ENCODE results near the gene ATP6V1F. TPM values are rescaled to one million over a fixed set of nuclear protein-coding genes. Genes with fewer than 3 reads are reported as not detected.

ATP6V1F gene
- total RNA-seq, 1 experiment from 2014 or later: 115 TPM

DNA sequence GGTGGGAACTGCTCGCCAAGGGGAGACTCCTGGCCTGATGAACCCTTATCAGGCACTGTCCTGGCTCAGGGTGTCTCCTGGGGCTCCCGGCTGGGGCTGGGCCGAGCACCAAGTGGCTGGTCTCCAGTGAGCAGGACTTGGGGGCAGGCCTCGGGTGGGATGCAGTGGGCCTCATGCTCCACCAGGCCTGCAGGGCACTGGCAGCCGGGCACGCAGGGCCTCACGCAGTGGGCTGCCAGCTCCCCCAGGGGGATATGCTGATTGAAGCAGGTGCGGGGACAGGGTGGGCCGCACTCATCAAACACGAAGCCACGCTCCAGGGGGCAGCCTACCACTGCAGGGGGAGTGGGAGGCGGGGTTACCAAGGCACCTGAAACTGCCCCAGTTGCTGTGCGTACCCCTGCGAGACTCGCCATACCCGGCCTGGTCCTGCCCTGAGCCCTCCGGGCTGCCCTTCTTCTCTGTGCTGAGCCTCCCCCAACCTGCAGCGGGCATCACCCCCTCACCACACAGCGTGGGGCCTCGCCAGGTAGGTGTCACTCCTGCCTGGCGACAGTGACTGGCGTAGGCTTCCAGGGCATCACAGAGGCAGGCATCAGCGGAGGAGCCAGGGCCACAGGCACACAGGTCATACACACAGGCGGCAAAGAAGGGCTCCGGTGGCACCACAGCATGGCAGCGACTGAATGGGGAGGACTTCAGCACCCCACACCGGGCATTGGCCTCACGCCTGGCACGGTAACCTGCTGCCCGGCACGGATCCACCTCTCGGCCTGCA lies 14.5 kb downstream of the ATP6V1F start:
- no peak overlapping the region for H3K56ac ChIP-seq (ENCODE audit: insufficient read length, low read depth, low read length)
- H3K23ac ChIP-seq (ENCODE audit: insufficient read length, low read depth, low read length): no peak overlapping the region
- H3K27ac ChIP-seq (ENCODE audit: insufficient read length, low read depth, low read length): no peak overlapping the region
- TF ChIP-seq, protein P1, sequence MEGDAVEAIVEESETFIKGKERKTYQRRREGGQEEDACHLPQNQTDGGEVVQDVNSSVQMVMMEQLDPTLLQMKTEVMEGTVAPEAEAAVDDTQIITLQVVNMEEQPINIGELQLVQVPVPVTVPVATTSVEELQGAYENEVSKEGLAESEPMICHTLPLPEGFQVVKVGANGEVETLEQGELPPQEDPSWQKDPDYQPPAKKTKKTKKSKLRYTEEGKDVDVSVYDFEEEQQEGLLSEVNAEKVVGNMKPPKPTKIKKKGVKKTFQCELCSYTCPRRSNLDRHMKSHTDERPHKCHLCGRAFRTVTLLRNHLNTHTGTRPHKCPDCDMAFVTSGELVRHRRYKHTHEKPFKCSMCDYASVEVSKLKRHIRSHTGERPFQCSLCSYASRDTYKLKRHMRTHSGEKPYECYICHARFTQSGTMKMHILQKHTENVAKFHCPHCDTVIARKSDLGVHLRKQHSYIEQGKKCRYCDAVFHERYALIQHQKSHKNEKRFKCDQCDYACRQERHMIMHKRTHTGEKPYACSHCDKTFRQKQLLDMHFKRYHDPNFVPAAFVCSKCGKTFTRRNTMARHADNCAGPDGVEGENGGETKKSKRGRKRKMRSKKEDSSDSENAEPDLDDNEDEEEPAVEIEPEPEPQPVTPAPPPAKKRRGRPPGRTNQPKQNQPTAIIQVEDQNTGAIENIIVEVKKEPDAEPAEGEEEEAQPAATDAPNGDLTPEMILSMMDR (conservative IDR thresholded peaks at IDR 0.05): no peak
- H2AK5ac ChIP-seq (ENCODE audit: insufficient read length, low read length): no peak overlapping the region
- H2AFZ ChIP-seq (ENCODE audit: low read length): no peak overlapping the region
- DNase-seq: no peak
- H3K27me3 ChIP-seq (ENCODE audit: insufficient read depth, low read length): no peaks in the 10 kb centered on the region
- H3K79me2 ChIP-seq (ENCODE audit: insufficient read depth, low read length): no peaks in the 10 kb centered on the region
- H3T11ph ChIP-seq (ENCODE audit: low read length): no peak overlapping the region
- peaks cover 4% of the 10 kb centered on the region for H3K27me3 Mint-ChIP-seq (ENCODE audit: low read depth)
- no peaks in the 10 kb centered on the region for H3K23me2 ChIP-seq (ENCODE audit: insufficient read length, low read depth, low read length, poor library complexity, severe bottlenecking)
- no peak overlapping the region for H3K9ac ChIP-seq (ENCODE audit: extremely low read depth, insufficient read length, low read length)
- H4K91ac ChIP-seq (ENCODE audit: insufficient read length, low read depth, low read length): no peak overlapping the region
- no peak overlapping the region; a peak in 1 of 7 replicates for H3K27ac Mint-ChIP-seq
- no peak overlapping the region for H3K4me2 ChIP-seq (ENCODE audit: insufficient read depth, insufficient read length, low read length)
- no peaks in the 10 kb centered on the region for H3K9me3 Mint-ChIP-seq
- no peaks in the 10 kb centered on the region for H3K9me3 ChIP-seq (ENCODE audit: control insufficient read depth, low read depth, low read length)
- H3K4ac ChIP-seq (ENCODE audit: low read depth, low read length): no peak overlapping the region
- H3K4me3 Mint-ChIP-seq: no peak overlapping the region
- H4K20me1 ChIP-seq (ENCODE audit: control insufficient read depth, insufficient read depth, insufficient read length): no peaks in the 10 kb centered on the region
- WGBS (ENCODE audit: extremely low coverage, insufficient read length, low lambda C conversion rate): no CpG with 5 or more reads among the region's 32 CpGs
- no peaks in the 10 kb centered on the region for H3K79me1 ChIP-seq (ENCODE audit: insufficient read depth, low read depth, low read length, poor library complexity, severe bottlenecking)
- no peak overlapping the region for H2BK120ac ChIP-seq (ENCODE audit: low read depth, low read length, poor library complexity, severe bottlenecking)
- H2BK12ac ChIP-seq (ENCODE audit: insufficient read length, low read depth, low read length): no peak overlapping the region
- H3K4me1 ChIP-seq (ENCODE audit: insufficient read depth, low read length): no peaks in the 10 kb centered on the region
- H4K8ac ChIP-seq (replicated peaks; ENCODE audit: insufficient read length, low read depth, low read length): no peak overlapping the region
- no peak overlapping the region for H4K5ac ChIP-seq (ENCODE audit: insufficient read length, low read depth, low read length)
- no peak overlapping the region for H2BK15ac ChIP-seq (ENCODE audit: low read depth, low read length)
- H3K18ac ChIP-seq (ENCODE audit: insufficient read length, low read depth, low read length): no peak overlapping the region
- H2BK20ac ChIP-seq (ENCODE audit: low read depth, low read length, poor library complexity, severe bottlenecking): no peak overlapping the region
- peaks cover 5 to 6% of the 10 kb centered on the region in 2 experiments for H3K4me1 Mint-ChIP-seq
- H3K14ac ChIP-seq (ENCODE audit: insufficient read depth, low read length): no peak overlapping the region
- H3K36me3 Mint-ChIP-seq (ENCODE audit: insufficient read depth in 1 of 3, low read depth in 3 of 3): no peaks in the 10 kb centered on the region; a peak in 1 of 7 replicates
- H2BK5ac ChIP-seq (ENCODE audit: insufficient read length, low read length): no peak overlapping the region

Measured in H9 (cell line).